Measurements from ENCODE around the gene INPP5D.

- TF ChIP-seq POLR2AphosphoS5 (IDR thresholded peaks at IDR 0.05; ENCODE audit: insufficient read depth, low read depth, low read length), result no peak
- TF ChIP-seq POLR2A (IDR thresholded peaks at IDR 0.05; ENCODE audit: low read depth, low read length), result no peak
- TF ChIP-seq CTCF (IDR thresholded peaks at IDR 0.05; ENCODE audit: extremely low read depth in 1 of 2, insufficient read depth in 1 of 2, low read depth in 1 of 2, low read length in 2 of 2), result no peak
These were observed 142.4 kb downstream of the INPP5D start for GRCh38 chr2:233202531-233202944.

All from endothelial cell of umbilical vein (primary cell).